Calu3 (cell line): ENCODE data around the gene NUDT19. TPM values are rescaled to one million over a fixed set of nuclear protein-coding genes. Genes with fewer than 3 reads are reported as not detected.
A peak's percentile ranks its signal among the peaks of the same experiment; 100 is the strongest.

Experiments
- BruUV-seq: library from RNA; stranded (reverse); fragments of 400-500 nt; replicated peaks from 2 replicates; lab custom pipeline; 2021; lab: Mats Ljungman, UMichigan
- CTCF ChIA-PET: fragments of 300-600 bp; sonication (Branson Sonifier 250); formaldehyde crosslinking; loops from one replicate; lab custom pipeline; 2022; ENCODE audit warnings: antibody characterized with exemption; lab: Charles Lee
- DNase-seq: peaks from one replicate; pipeline ENCODE4 v3.0.0; 2022
- H3K27ac Mint-ChIP-seq: one replicate; pipeline ENCODE4 v1.8.0; 2022; ENCODE audit warnings: mixed read lengths; ENCODE audit not compliant: unreplicated experiment
- H3K27me3 Mint-ChIP-seq: one replicate; pipeline ENCODE4 v1.8.0; 2022; ENCODE audit warnings: mixed read lengths; ENCODE audit not compliant: unreplicated experiment
- H3K36me3 Mint-ChIP-seq: one replicate; pipeline ENCODE4 v1.8.0; 2022; ENCODE audit warnings: mild to moderate bottlenecking, moderate library complexity, mixed read lengths; ENCODE audit not compliant: insufficient read depth, unreplicated experiment
- H3K4me1 Mint-ChIP-seq: one replicate; pipeline ENCODE4 v1.8.0; 2022; ENCODE audit warnings: mild to moderate bottlenecking, low read depth, mixed read lengths; ENCODE audit not compliant: unreplicated experiment
- H3K4me3 Mint-ChIP-seq: one replicate; pipeline ENCODE4 v1.8.0; 2022; ENCODE audit warnings: mild to moderate bottlenecking, low read depth, moderate library complexity, mixed read lengths; ENCODE audit not compliant: unreplicated experiment
- H3K9me3 Mint-ChIP-seq: one replicate; pipeline ENCODE4 v1.8.0; 2022; ENCODE audit warnings: low read depth, mixed read lengths; ENCODE audit not compliant: unreplicated experiment
- intact Hi-C: fragments of 100-400 bp; cut with micrococcal nuclease; formaldehyde crosslinking; loops from one replicate; pipeline ENCODE4 v1.10.0; 2022; ENCODE audit not compliant: unreplicated experiment
- total RNA-seq: library from RNA; stranded (reverse); gene quantifications from 2 replicates; pipeline ENCODE4 v1.2.3, GENCODE V29; 2022
- TF ChIP-seq, protein P1 (sequence below): fragments of 200-600 bp; IDR thresholded peaks from one replicate; pipeline ENCODE4 v1.8.0; 2022; ENCODE audit warnings: antibody characterized with exemption; ENCODE audit not compliant: unreplicated experiment

NUDT19 gene
- total RNA-seq, 1 experiment from 2014 or later: 21.1 TPM

DNA sequence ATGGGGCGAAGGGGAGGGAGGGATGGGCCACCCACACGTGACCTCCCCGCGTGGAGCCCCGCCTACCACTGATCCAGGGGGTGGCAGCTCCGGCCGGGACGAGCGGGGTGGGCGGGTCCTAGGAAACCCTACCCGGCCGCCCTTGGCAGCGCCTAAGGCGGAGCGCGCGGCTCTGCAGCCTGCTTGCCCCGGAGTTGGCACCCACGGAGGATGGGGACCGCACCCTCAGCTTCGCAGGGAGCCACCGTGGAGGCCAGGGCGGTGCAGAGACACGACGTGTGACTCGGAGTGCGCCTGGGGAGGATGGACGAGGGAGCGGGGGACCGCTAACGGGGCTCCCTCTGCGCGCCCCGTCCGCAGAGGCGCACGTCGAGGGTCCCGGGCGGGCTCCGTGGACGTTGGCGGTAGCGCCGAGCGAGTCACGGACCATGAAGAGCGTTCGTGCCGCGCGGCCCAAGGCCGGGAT is 15.9 kb upstream of the NUDT19 start, which contains the start of gene RGS9BP:
TSS of gene RGS9BP (plus strand) at position 129 of the 466 bp plus-strand sequence. CDS start 416 bp downstream, outside the sequence.
- Mint-ChIP-seq H3K36me3 (peaks cover 27% of the 10 kb centered on the region), H3K4me3 (peak within 1 kb of the TSS; percentile 85), H3K4me1 (peaks cover 19% of the 10 kb centered on the region), H3K9me3 (no peaks in the 10 kb centered on the region), H3K27ac (peak within 1 kb of the TSS; percentile 79), H3K27me3 (peaks cover 25% of the 10 kb centered on the region)
- intact Hi-C loops: no loop called here
- DNase-seq: peak; percentile 86
- CTCF ChIA-PET: interaction anchor here (1.3 to 2.0 kb wide), 2 partner anchors 16 to 18 kb away, joined by 3 to 6 read pairs; partner anchors contain the start of gene NUDT19
- no TSS peak for BruUV-seq
- TF ChIP-seq, protein P1, sequence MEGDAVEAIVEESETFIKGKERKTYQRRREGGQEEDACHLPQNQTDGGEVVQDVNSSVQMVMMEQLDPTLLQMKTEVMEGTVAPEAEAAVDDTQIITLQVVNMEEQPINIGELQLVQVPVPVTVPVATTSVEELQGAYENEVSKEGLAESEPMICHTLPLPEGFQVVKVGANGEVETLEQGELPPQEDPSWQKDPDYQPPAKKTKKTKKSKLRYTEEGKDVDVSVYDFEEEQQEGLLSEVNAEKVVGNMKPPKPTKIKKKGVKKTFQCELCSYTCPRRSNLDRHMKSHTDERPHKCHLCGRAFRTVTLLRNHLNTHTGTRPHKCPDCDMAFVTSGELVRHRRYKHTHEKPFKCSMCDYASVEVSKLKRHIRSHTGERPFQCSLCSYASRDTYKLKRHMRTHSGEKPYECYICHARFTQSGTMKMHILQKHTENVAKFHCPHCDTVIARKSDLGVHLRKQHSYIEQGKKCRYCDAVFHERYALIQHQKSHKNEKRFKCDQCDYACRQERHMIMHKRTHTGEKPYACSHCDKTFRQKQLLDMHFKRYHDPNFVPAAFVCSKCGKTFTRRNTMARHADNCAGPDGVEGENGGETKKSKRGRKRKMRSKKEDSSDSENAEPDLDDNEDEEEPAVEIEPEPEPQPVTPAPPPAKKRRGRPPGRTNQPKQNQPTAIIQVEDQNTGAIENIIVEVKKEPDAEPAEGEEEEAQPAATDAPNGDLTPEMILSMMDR: no peak

DNA sequence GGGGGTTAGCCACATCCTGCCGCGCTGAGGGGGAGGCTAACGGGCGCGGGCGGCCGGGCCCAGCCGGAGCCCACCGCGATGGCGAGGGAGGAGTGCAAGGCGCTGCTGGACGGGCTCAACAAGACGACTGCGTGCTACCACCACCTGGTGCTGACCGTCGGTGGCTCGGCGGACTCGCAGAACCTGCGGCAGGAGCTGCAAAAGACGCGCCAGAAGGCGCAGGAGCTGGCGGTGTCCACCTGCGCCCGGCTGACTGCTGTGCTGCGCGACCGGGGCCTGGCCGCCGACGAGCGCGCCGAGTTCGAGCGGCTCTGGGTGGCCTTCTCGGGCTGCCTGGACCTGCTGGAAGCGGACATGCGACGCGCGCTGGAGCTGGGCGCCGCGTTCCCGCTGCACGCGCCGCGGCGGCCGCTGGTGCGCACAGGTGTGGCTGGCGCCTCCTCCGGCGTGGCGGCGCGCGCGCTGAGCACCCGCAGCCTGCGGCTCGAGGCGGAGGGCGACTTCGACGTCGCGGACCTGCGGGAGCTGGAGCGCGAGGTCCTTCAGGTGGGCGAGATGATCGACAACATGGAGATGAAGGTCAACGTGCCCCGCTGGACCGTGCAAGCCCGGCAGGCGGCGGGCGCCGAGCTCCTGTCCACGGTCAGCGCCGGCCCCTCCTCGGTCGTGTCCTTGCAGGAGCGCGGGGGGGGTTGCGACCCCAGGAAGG is 15.3 kb upstream of the NUDT19 start:
- H3K9me3 Mint-ChIP-seq: no peaks in the 10 kb centered on the region
- H3K27me3 Mint-ChIP-seq: peaks cover 25% of the 10 kb centered on the region
- intact Hi-C loops: no loop called here
- CTCF ChIA-PET: interaction anchor here (0.6 to 2.0 kb wide), 2 partner anchors 15 to 24 kb away, joined by 6 read pairs; partner anchors contain the start of gene NUDT19
- BruUV-seq: no TSS peak
- peak; percentile 47 for DNase-seq
- H3K36me3 Mint-ChIP-seq: peaks cover 27% of the 10 kb centered on the region
- H3K4me1 Mint-ChIP-seq: peaks cover 19% of the 10 kb centered on the region
- no peak overlapping the region for H3K27ac Mint-ChIP-seq
- H3K4me3 Mint-ChIP-seq: peak overlapping the region; percentile 85
- TF ChIP-seq, protein P1: no peak

DNA sequence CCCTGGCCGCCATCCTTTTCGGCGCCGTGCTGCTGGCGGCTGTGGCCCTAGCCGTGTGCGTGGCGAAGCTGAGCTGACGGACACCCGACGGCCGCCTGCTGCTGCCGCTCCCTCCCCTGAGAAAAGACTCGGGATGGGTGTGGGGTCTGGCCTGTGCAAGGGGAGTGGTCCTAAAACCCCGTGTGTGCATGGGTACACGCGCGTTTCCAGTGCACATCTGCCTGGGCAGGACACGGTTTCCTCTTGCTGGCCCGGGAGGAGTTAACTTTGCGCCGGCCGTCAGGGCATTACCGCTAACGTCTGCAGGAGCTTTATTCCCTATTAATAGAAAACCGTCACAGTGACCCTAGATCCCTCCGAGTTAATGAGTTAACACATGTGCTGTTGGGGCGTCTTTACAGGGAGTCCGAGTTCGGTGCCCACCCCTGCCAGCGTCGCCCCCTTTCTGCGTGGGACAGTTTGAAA is 14.7 kb upstream of the NUDT19 start:
- Mint-ChIP-seq H3K9me3 (no peaks in the 10 kb centered on the region), H3K4me3 (peak overlapping the region; percentile 85), H3K27me3 (peaks cover 25% of the 10 kb centered on the region), H3K27ac (no peak overlapping the region), H3K36me3 (peaks cover 27% of the 10 kb centered on the region), H3K4me1 (peaks cover 19% of the 10 kb centered on the region)
- TF ChIP-seq, protein P1: no peak
- CTCF ChIA-PET: interaction anchor here (0.6 kb wide), 1 partner anchor 24 kb away, joined by 6 read pairs; no protein-coding TSS in a partner anchor
- intact Hi-C loops: no loop called here
- no peak for DNase-seq
- BruUV-seq: no TSS peak

DNA sequence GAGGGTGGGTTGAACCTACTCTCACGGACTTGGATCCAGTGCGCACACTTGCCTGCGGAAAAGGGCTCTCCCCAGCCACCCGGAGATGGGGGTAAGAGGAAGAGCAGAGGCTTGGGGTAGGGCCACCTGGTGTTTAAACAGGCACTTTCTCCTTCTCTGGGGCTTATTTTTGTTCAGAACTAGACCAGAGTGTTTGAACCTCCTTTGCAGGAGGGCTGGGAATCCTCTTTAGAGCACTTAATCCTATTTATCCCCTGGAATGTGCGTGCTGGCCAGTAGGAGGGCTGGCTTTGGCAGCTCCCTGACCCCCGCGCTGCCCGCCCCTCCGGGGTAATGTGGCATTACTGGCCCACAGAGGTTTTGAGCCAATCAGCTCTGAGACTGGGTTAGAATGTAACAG is 14.0 kb upstream of the NUDT19 start:
- intact Hi-C loops: no loop called here

More for the DNA sequence above, 14.0 kb upstream of the NUDT19 start:
- H3K9me3 Mint-ChIP-seq: no peaks in the 10 kb centered on the region
- CTCF ChIA-PET: interaction anchor here (0.8 kb wide), 1 partner anchor 489 kb away, joined by 4 read pairs; no protein-coding TSS in a partner anchor
- no peak for DNase-seq
- H3K36me3 Mint-ChIP-seq: peaks cover 27% of the 10 kb centered on the region
- TF ChIP-seq, protein P1: no peak
- BruUV-seq: no TSS peak
- peaks cover 21% of the 10 kb centered on the region for H3K4me1 Mint-ChIP-seq
- H3K27me3 Mint-ChIP-seq: peaks cover 25% of the 10 kb centered on the region
- H3K27ac Mint-ChIP-seq: no peak overlapping the region
- no peak overlapping the region for H3K4me3 Mint-ChIP-seq
